DMS153 treated with DMSO at 0.1 percent for 48 hours (cell line): ENCODE data around the gene SUB1.
"Not testable (repeated sequence)": the region's sequence is repeated elsewhere in the genome, so short reads cannot be mapped to it uniquely, and the experiment has no call there.

ENCODE experiments used
- DNase-seq: peaks from one replicate; lab custom pipeline; 2025; ENCODE audit not compliant: unreplicated experiment; lab: John Stamatoyannopoulos, UW

Gene SUB1

DNA sequence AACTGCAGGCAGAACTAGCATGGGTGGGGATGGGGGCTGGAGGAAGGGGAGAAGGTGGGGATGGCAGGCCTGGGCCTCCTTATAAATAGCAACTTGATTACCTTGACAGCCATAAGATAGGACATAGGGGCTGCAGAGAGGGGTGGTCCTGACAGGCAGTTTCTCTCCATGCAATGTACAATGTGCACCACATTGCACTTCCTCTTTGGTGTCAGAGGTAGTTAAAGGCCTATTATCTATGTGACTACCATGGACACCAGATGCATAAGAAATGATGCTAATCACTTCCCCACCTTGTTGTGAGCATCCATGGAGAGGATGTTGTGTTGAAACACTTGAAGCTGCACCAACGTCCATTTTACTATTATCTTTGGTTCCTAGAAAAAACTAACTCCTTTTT lies 20.2 kb upstream of the SUB1 start:
- DNase-seq, result no peak

GRCh38 chr5:32566319-32567111 lies 18.8 kb upstream of the SUB1 start:
- DNase-seq, result no peak

- no peak for DNase-seq
Observed at GRCh38 chr5:32571128-32571527, 14.2 kb upstream of the SUB1 start.

DNA sequence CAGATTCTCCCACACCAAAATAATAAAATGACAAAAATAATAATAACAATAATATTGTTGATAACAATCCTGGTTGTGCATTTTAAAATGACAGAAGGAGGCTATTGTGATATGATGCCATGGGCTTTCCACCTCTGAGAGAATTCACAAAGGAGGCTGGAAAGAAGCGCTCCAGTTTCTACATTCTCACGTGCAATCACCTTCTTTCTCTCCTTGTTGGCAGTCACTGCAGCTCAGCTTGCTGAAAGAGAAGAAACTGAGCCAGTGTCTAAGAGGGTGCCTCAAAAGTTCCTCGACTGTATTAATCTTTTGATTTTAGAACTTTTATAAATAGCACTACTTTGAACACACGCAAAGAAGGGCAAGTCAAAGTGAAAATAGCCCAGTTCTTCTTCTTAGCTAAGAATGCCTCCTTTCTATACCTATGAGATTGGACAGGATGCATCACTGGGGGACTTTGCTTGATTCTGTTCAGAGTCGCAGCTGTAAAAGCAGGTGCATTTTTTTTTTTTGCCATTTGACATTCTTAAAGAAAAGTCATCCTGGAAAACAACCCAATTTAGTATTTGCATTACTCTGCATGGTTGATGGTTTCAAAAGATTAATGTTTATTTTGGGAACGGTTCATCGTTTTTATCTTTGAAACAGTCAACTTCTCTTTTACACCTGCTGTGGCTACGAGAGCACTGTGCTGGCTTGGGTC lies 12.4 kb upstream of the SUB1 start:
- no peak for DNase-seq

GRCh38 chr5:32573481-32573854 lies 11.9 kb upstream of the SUB1 start:
- DNase-seq, result not testable (repeated sequence)

DNA sequence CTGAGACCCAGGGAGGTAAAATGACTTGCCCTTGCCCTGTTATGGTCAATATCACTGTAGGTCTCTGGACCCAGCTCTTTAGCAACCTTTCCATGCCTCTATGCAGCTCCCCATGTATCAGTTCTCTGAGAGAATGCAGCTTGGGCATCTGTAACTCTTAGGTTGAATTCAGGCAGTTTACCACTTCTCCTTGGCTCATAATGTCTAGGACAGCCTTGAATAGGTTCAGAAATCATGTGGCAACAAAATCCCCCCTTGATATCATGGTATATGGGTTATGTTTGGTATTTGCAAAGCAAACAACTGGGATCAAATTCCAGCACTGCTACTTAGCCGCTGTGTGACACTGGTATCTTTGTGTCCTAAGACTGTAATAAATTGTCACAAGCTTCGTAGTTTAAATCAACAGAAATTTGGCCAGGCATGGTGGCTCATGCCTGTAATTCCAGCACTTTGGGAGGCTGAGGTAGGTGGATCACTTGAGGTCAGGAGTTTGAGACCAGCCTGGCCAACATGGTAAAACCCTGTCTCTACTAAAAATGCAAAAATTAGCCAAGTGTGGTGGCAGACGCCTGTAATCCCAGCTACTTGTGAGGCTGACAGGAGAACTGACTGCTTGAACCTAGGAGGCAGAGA lies 10.7 kb upstream of the SUB1 start:
- DNase-seq, result no peak

DNA sequence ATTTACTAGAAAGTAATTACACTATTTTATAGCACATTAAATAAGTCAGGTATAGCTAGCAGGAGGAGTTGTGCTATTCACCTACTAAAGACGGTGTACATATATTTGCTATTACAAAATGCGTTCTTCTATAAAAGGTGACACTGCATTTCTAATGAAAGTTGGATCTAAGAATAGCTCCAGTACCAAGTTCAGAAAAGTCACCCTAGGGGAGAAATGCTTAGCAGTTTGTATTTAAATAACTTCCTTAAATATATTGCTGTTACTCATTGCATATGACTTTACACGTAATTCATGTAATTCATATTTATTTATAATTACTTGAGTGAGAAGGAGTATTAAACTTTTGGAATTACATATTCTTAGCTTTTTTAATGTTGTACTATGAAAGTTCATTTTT lies 7.0 kb upstream of the SUB1 start:
- DNase-seq, result no peak

GRCh38 chr5:32578764-32579163 lies 6.6 kb upstream of the SUB1 start:
- no peak for DNase-seq

DNA sequence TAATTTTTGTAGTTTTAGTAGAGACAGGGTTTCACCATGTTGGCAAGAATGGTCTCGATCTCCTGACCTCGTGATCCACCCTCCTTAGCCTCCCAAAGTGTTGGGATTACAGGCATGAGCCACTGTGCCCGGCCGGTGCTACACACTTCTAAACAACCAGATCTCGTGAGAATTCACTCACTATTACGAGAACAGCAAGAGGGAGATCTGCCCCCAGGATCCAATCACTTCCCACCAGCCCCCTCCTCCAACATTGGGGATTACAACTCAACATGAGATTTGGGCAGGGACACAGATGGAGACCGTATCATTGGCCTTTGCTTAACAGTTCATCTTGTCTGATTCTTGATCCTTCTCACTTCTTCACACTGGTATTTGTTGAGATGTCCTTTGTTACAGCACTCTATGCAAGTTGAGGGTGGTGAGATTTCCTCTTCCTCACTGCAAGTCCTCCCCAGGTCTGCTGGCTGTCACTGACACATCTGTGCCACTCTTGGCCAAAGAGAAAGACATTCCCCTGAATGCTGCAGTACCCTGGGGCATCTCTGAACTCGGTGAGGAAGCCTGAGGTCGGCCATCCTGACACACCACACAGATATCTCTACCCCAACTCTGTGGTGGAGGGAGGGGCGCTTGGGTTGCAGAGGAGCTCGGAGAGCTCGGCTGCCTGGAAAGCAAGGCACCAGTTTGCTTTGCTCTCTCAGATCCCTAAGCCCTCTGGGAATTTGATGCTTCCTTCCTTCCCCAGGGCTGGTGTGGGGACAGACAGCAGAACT lies 4.2 kb upstream of the SUB1 start:
- no peak for DNase-seq

- DNase-seq, result no peak
Observed at GRCh38 chr5:32583582-32584232, 1.6 kb upstream of the SUB1 start.

DNA sequence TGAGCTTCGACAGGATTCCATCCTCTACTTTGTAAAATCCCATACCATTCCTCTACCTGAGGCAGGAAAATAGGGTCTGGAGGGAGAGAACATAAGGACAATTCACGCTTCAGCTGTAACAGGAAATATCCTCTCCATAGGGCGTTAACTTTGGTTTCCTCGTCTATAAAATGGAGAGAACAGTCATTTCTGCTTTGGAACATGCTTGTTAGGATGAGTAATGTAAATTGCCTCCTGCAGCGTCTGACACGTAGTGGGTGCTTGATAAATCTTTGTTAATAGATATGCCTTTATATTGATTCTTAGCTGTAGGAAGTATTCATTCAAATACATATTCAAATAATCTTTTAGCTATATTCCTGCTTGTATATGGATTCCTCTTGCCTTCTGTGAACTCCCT lies 711 bp upstream of the SUB1 start:
- no peak for DNase-seq

DNA sequence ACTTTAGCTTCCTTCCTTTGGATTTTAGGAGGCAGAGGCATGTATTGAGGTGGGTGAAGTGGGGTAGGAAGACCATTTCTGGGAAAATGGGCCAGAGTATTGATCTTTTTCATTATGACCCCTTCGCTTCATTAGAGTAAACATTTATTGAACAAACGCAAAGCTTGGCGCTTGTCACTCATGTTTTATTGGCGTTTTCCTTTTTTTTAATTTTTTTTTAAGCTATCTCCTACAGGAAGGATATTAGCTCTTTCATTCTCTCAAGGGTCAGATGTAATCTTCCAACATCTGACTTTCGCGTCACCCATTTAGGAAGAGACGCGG lies 273 bp upstream of the SUB1 start:
- no peak for DNase-seq

DNA sequence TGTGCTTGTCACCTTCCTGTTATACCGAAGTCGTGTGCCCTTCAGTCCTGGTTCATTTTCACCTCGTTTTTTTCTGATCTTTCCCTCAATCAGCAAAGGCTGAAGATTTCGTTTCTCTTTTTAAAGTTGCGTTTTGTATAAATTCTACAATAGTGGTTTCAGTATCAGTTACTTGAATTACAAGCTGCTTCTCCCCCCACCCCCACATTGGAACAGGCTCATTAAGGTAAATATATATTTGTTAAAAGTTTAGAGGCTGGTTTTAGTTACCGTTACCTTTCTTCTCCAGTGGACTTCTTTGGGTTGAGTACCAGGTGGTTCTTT lies 881 bp downstream of the SUB1 start:
- DNase-seq, result no peak

DNA sequence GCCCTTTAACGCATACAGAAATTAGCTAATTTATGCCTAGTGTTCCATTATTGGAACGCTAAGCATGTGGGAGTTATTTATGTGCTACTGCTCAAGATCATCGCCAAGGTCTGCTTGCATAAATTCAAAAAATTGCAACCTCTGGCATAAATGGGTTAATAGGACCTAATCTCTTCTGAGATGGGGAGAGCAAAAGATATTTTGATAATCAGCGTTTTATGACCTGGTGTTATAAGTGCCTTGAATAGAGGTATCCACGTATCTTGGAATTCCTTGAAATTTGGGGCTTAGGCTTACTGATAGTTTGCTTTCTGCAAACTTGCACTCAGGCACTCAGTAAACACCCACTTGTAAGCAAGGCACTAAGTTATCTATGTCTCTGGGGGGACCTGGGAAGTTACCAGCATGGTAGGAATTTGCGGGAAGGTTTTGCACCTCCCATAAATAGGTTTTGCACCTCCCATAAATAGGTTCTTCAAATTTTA lies 1.8 kb downstream of the SUB1 start:
- DNase-seq, result no peak

GRCh38 chr5:32589416-32589815 lies 4.1 kb downstream of the SUB1 start:
- DNase-seq, result no peak

DNA sequence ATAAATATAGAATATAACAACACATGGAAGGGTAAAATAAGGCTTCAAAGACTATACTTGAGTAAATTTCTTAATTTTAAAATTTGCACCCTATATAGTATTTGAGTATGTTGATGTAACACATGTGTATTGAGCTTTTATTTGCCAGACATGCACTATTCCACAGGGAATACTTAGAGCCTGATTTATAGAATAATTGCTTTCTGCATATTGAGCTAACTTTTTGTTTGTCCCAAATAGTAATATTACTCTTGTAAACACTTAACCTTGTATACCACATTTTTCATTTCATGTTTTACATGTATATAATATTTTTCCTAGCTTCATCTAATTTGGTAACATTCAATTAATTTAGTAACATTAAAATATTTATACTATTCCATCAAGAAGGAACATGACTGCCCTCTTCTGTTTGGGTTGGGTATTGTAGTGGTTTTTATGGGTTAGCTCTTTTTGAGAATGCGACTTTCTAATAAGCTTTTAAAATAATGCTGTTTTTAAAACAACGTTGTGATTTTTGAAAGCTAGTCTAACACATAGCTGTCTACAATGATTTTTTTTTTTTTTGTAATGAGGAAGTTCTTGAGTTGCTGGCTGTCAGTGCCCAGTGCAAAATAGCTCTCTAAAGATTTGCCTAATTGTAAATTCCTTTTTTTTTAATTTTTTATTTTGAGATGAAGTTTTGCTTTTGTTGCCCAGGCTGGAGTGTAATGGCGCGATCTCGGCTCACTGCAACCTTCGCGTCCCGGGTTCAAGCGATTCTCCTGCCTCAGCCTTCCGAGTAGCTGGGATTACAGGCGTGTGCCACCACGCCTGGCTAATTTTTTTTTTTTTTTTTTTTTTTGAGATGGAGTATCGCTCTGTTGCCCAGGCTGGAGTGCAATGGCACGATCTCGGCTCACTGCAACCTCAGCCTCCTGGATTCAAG lies 4.8 kb downstream of the SUB1 start:
- DNase-seq, result peak; percentile 63

DNA sequence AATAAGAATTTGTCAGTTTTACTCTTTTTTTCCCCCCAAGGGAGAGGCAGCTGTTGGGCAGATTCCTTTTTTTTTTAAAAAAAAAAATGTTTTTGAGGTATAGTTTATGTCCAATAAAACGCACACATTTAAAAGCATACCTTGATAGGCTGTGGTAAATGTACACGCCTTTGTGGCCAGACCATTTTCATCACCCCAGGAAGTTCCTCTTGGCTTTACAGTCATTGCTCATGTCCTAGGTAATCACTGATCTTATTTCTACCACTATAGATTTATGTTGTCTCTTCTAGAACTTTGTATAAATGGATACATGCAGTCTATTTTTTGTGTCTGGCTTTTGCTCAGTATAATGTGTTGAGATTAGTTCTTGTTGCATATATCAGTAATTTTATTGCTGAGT lies 9.8 kb downstream of the SUB1 start:
- no peak for DNase-seq

DNA sequence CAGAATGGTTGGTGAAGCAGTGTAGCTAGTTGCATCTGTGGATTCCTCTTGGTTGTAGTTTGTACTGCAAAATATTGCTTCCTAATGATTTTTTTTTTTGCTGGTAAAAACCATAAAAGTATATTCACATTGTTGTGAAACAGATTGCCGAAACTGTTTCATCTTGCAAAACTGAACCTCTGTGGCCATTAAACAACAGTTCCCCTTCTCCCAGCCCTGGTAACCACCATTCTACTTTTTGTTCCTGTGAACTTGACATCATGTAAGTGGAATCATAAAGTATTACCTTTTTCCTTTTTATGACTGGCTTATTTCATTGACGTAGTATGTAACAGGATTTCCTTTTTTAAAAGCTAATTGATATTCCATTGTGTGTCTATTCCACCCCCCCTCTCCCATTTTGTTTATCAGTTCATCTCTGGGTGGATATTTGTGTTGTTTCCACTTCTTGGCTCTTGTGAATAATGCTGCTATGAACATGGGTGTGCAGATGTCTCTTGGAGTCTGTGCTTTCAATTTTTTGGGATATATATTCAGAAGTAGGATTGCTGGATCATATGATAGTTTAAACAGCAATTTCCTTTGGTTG lies 11.8 kb downstream of the SUB1 start:
- no peak for DNase-seq

DNA sequence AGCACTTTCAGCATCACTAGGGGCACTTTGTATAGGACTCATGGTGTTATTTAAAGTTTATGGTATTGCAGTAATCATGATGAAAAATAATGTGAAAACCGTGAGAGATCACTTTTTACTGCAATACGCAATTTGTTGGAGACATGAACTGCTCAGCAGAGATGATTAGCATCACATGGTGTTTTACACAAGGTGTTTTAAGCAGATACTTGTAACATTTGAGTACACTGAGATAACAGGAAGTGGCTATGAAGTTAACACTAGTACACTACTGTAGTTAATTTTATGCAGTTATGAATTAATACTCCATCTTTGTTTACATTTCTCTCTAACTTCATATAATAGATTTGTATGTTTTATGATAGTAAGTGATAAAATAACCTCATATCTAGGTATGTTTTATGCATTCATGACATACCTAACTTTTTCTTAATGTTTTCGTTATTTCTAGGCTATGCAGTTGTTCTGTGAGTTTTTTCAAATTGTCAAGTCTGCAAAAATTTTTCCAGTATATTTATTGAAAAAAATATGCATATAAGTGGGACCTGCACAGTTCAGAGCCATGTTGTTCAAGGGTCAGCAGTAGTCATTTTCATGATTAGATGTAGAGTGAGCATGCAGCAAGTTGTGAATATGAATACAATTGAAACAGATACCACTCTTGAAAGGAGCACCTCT lies 13.0 kb downstream of the SUB1 start:
- DNase-seq, result no peak
